ENCODE data around the gene ZNF280D.

GRCh38 chr15:56598991-56599390 is 134.3 kb downstream of the ZNF280D start:
- TF ChIP-seq EZH2 (IDR thresholded peaks at IDR 0.05) (no peak), POLR2AphosphoS5 (IDR thresholded peaks at IDR 0.05; ENCODE audit: borderline replicate concordance, low read depth, low read length) (no peak), FOXP2 (optimal IDR thresholded peaks at IDR 0.05; ENCODE audit: control extremely low read depth, extremely low read length, insufficient read depth) (no peak)

All from SK-N-MC (cell line).